GM13976 (cell line): ENCODE results near the gene ALG11.
"Not testable (repeated sequence)": the region's sequence is repeated elsewhere in the genome, so short reads cannot be mapped to it uniquely, and the experiment has no call there.

ENCODE experiments used
- DNase-seq: peaks from one replicate; pipeline ENCODE4 v3.0.0; 2012; ENCODE audit warnings: low spot score
- in situ Hi-C: fragments of 300-500 bp; cut with MboI; formaldehyde crosslinking; loops from one replicate; pipeline ENCODE4 v1.12.0; 2022; ENCODE audit warnings: low sequenced_read_pairs, mixed read lengths, inconsistent platforms; ENCODE audit not compliant: unreplicated experiment
- TF ChIP-seq, protein P1 (sequence below): IDR thresholded peaks from 2 replicates; pipeline ENCODE4 v1.5.1; 2012; ENCODE audit warnings: borderline replicate concordance, mild to moderate bottlenecking; ENCODE audit not compliant: insufficient read depth; ENCODE audit errors: extremely low read depth, missing control alignments, control extremely low read depth

Gene ALG11

DNA sequence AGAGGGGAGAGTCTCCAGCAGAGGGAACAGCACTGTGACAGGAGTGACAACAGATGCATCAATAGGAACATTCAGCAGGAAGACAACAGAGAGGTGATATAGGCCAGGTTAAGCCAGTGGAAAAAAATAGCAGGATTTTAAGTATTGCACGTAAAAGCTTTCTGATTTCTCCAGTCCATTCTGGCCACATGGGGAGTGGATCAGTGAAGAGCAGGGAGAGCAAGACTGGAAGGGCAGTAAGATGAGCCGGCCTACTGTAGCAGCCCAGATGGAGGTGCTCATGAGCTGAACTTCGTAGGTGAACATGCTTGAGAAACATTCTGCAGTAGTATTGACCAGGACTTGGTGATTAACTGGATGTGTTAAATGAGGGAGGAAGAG, 14.0 kb downstream of the ALG11 start:
- in situ Hi-C loops: no loop called here
- DNase-seq: no peak
- TF ChIP-seq, protein P1, sequence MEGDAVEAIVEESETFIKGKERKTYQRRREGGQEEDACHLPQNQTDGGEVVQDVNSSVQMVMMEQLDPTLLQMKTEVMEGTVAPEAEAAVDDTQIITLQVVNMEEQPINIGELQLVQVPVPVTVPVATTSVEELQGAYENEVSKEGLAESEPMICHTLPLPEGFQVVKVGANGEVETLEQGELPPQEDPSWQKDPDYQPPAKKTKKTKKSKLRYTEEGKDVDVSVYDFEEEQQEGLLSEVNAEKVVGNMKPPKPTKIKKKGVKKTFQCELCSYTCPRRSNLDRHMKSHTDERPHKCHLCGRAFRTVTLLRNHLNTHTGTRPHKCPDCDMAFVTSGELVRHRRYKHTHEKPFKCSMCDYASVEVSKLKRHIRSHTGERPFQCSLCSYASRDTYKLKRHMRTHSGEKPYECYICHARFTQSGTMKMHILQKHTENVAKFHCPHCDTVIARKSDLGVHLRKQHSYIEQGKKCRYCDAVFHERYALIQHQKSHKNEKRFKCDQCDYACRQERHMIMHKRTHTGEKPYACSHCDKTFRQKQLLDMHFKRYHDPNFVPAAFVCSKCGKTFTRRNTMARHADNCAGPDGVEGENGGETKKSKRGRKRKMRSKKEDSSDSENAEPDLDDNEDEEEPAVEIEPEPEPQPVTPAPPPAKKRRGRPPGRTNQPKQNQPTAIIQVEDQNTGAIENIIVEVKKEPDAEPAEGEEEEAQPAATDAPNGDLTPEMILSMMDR: no peak

DNA sequence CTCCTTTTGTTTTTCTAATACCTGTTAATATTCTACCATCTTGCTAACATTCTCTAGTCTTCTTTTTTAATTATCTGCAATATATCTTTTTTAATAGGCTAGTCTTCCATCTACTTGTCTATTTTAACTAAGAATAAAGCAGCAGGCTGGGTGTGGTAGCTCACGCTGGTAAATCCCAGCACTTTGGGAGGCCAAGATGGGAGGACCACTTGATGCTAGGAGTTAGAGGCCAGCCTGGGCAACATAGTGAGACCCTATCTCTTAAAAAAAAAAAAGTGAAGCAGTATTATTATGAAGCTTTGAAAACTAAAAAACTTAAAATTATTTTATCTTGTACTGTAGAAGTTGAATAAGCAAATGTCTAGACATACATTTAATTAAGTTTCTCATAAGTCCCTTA, 15.6 kb downstream of the ALG11 start:
- TF ChIP-seq, protein P1: no peak
- DNase-seq: no peak
- in situ Hi-C loops: no loop called here

DNA sequence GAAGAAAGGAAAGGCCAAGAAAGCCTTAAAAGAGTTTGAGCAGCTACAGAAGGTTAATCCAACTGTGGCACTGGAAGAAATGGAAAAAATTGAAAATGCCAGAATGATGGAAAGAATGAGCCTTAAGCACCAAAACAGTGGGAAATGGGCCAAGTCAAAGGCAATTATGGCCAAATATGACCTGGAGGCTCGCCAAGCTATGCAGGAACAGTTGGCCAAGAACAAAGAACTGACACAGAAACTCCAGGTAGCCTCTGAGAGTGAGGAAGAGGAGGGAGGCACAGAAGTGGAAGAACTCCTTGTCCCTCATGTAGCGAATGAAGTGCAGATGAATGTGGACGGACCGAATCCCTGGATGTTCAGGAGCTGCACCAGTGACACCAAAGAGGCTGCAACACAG, 17.4 kb downstream of the ALG11 start:
- no peak for DNase-seq
- in situ Hi-C loops: no loop called here
- TF ChIP-seq, protein P1: no peak

DNA sequence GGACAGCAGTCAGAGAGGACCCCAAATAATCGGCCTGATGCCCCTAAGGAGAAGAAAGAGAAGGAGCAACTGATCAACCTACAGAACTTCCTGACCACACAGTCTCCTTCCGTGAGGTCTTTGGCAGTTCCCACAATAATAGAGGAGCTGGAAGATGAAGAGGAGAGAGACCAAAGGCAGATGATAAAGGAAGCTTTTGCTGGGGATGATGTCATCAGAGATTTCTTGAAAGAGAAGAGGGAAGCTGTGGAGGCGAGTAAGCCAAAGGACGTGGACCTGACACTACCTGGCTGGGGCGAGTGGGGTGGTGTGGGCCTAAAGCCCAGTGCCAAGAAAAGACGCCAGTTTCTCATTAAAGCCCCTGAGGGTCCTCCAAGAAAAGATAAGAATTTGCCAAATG, 18.2 kb downstream of the ALG11 start:
- in situ Hi-C loops, DNase-seq: not testable (repeated sequence)

DNA sequence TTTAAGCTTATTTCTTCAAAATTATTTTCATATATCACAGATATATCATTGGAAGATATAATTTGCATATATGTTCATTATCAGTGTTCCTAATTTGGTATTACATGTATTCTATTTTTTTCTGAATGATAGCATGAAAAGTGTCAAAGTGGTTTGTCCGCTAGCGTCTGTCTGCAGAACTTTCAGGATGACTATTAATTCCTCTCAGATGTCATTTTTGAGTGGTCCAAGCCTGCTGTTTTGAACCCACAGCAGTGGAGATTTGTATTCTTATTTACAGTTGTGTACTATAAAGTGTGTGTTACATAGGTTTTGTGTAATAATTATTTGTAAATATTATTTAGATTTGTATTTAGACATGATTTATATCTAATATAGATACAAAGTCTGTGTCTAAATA, 20.8 kb downstream of the ALG11 start:
- DNase-seq: no peak
- in situ Hi-C loops: no loop called here
- TF ChIP-seq, protein P1: no peak

DNA sequence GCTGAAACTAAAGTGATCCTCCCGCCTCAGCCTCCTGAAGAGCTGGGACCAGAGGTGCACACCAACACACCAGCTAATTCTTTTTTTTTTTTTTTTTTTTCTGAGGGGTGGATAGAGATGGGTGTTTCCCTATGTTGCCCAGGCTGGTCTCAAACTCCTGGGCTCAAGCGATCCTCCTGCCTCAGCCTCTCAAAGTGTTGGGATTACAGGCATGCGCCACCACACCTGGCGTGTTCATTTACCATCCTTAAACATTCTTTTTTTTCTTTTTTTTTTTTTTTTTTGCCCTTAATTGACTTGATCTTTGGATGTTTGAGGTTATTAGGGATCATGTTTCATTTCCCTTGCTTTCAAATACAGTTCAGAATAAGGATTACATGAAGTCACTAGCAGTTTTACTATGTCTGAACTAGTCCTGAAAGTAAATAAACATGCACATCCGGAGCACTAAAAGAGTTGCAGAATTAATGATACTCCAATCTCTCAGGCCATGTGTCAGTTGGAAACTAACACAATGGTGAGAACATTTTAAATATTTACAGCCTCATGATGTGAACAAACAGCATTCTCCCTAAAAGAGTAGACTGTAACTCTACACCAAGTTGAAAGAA, 22.5 kb downstream of the ALG11 start:
- in situ Hi-C loops: no loop called here
- TF ChIP-seq, protein P1: no peak
- no peak for DNase-seq

DNA sequence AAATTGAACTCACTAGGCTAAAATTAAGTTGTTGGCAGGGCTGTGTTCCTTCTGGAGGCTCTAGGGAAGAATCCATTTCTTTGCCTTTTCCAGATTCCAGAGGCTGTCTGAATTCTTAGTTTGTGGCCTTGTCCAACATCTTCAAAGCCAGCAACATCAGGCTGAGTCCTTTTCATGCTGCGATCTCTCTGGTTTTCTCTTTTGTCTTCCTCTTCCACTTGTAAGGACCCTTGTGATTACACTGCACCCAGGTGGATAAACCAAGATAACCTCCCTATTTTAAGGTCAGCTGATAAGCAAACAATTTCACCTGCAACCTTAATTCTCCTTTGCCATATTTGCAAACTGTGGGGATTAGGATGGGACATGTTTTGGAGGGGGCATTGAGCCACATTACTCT, 23.8 kb downstream of the ALG11 start:
- in situ Hi-C loops: no loop called here
- no peak for DNase-seq
- TF ChIP-seq, protein P1: no peak
